Measurements from ENCODE around the gene NRXN2.

GRCh38 chr11:64641596-64642417, 81.2 kb downstream of the NRXN2 start:
- TF ChIP-seq CTCF (IDR thresholded peaks at IDR 0.05; ENCODE audit: insufficient read depth, low read depth, low read length) (no peak), EZH2 (IDR thresholded peaks at IDR 0.05; ENCODE audit: insufficient read depth, low read length) (no peak)

Measured in astrocyte (in vitro differentiated cells and primary cell).